Right cardiac atrium (tissue), 5 donors: ENCODE results near the gene ARHGAP29. TPM values are rescaled to one million over a fixed set of nuclear protein-coding genes. Genes with fewer than 3 reads are reported as not detected.

Source experiments
- ATAC-seq, 2 donors: fragments of 200-7000 bp; cut with Tn5 transposase; one replicate each; pipeline versions ENCODE4 v1.8.0 to v1.9.1; 2020; ENCODE audit warnings: moderate library complexity in 2 of 2, mild to moderate bottlenecking in 1 of 2
- DNase-seq, 3 donors: peaks; one replicate each; pipeline ENCODE4 v3.0.0-alpha.2; 2020
- H3K27ac ChIP-seq: one replicate; pipeline ENCODE4 v1.5.1; 2013; ENCODE audit warnings: mild to moderate bottlenecking, low read length, control low read depth, moderate library complexity
- H3K27me3 ChIP-seq: one replicate; pipeline ENCODE4 v1.6.1; 2013; ENCODE audit not compliant: control insufficient read depth, insufficient read depth
- H3K4me1 ChIP-seq: one replicate; pipeline ENCODE4 v1.6.1; 2013; ENCODE audit warnings: low read length; ENCODE audit not compliant: control insufficient read depth, insufficient read depth
- H3K4me3 ChIP-seq: one replicate; pipeline ENCODE4 v1.5.1; 2013; ENCODE audit warnings: low read length, control low read depth
- H3K9me3 ChIP-seq: one replicate; pipeline ENCODE4 v1.6.1; 2013; ENCODE audit warnings: low read length; ENCODE audit not compliant: control insufficient read depth
- WGBS: extraction: QIAGEN DNeasy Blood & Tissue Kit; methylation state at CpG from one replicate; pipeline ENCODE4 v1.1.7; 2013; 5-methylcytosine and 5-hydroxymethylcytosine counted together
- intact Hi-C, 4 donors: fragments of 100-400 bp; cut with DNase I; formaldehyde crosslinking; loops; one replicate each; pipeline versions ENCODE4 v1.11.0 to v1.14.0; 2022 to 2023
- polyA plus RNA-seq: library from polyadenylated mRNA; stranded (reverse); fragments of 200-250 nt; gene quantifications from one replicate; pipeline ENCODE4 v1.2.3, GENCODE V29; 2013
- total RNA-seq, 4 donors: library from RNA; stranded (reverse); fragmentation: NEBNext Ultra II Directional; extraction: Animal tissue kit (Norgen Biotek cat#: 25700); gene quantifications; one replicate each; pipeline ENCODE4 v1.2.1, GENCODE V29; 2021
- donor health status: healthy with polysubstance abuse.
- donor health status: DM: no; HTN: yes; CAD: no.
- donor health status: DM: no; HTN: no; CAD: no.
- donor health status: DM: no; HTN: yes; CAD: no; lungs with severe emphysema.
- donor health status: DM: yes; HTN: yes; CAD: no.

Gene ARHGAP29
- total and polyA plus RNA-seq, 5 donors = 11.0 to 31.1 (median 29.9) TPM

GRCh38 chr1:94144836-94145235 lies 92.5 kb downstream of the ARHGAP29 start:
- H3K9me3 ChIP-seq = no peaks in the 10 kb centered on the region
- H3K4me1 ChIP-seq = peaks cover 2% of the 10 kb centered on the region
- WGBS = 58% methylated on average over 1 of the region's 1 CpG
- intact Hi-C loops = no loop called here
- no peaks in the 10 kb centered on the region for H3K27me3 ChIP-seq
- no peak overlapping the region for H3K27ac ChIP-seq
- no peak overlapping the region for H3K4me3 ChIP-seq
- ATAC-seq (no peak), DNase-seq (no peak)

DNA sequence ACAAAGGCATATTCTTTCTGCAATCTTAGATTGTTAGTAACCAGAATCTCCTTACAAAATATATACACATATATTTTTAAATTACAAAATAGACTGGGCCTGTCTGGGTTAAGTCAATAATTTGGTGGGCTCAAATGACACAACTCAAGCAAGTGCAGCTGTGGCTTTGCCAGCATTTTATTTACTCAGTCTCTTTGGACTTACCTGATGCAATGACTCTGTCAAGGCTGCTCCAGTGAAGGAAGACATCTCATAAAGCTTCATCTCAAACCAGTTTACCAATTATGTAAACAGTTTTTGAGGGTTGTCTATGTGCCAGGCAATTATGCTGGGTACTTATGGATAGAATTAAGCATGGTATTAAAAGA lies 93.6 kb downstream of the ARHGAP29 start:
- ATAC-seq = no peak
- H3K27ac ChIP-seq = no peak overlapping the region

DNA sequence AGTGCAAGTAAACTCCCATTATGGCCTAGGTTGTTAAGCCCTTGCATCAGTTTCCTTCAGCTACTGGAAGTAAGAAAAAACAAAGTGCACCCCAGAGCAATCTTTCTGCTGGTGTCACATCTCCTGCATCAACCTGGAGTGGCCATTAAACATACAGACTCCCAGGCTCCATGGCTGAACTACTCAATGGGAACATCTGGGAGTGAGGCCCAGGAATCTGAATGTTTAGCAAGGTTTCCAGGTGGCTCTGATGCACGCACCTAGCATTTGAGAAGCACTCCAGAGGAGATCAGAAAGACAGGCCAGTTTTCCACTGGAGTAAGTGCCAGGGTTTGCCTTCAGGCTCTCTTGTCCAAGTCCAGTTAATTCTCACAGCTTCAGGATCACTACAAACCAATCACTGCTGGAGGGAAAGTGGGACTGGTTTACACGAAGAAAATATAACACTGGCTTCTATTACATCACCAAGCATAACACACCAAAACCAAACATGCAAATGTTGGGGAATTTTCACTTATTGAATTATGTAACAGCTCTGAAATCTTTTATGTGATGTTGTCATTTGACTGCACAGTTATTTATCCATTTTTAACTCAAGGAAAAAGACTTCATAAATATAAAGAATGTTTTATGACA lies 94.1 kb downstream of the ARHGAP29 start:
- no peak for DNase-seq
- WGBS = 58% methylated on average over 2 of the region's 2 CpGs
- Histone ChIP-seq H3K27me3 (no peaks in the 10 kb centered on the region), H3K4me3 (no peak overlapping the region), H3K9me3 (no peaks in the 10 kb centered on the region), H3K4me1 (peaks cover 2% of the 10 kb centered on the region), H3K27ac (peak overlapping the region; percentile 37)
- ATAC-seq = peak in 1 of 2 donors; percentile 16
- intact Hi-C loops = no loop called here

More for the DNA sequence above, 93.6 kb downstream of the ARHGAP29 start:
- Histone ChIP-seq H3K9me3 (no peaks in the 10 kb centered on the region), H3K27me3 (no peaks in the 10 kb centered on the region), H3K4me3 (no peak overlapping the region), H3K4me1 (peaks cover 2% of the 10 kb centered on the region)
- intact Hi-C loops = no loop called here
- DNase-seq = no peak

DNA sequence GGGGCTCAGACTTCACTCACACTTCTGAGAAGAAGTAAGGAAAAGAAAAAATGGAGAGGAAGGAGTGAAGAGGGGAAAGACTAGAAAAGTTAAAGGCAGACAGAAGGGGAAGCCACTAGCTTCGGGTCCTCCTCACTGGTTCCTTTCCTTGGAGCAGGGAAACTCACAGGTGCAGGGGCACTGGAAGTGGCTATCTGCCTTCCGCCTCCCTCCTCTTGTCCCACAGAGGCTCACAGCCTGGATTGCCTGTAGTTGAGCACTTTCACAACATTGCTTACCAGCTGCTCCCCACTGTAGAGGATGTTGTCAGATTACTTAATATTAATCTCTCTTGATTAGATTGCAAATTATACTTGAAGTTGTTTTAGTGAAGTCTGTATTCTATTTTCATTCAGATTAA lies 94.8 kb downstream of the ARHGAP29 start:
- WGBS = 73% methylated on average over 2 of the region's 2 CpGs
- no peaks in the 10 kb centered on the region for H3K9me3 ChIP-seq
- H3K4me1 ChIP-seq = peaks cover 2% of the 10 kb centered on the region
- H3K27me3 ChIP-seq = no peaks in the 10 kb centered on the region
- no peak overlapping the region for H3K4me3 ChIP-seq
- ATAC-seq (peak; percentile 66 to 68), DNase-seq (peak in 1 of 3 donors; percentile 46)
- intact Hi-C loops = no loop called here
- no peak overlapping the region for H3K27ac ChIP-seq

GRCh38 chr1:94142022-94142421 lies 95.4 kb downstream of the ARHGAP29 start:
- Histone ChIP-seq H3K27me3 (no peaks in the 10 kb centered on the region), H3K4me3 (no peak overlapping the region), H3K4me1 (peaks cover 2% of the 10 kb centered on the region), H3K9me3 (no peaks in the 10 kb centered on the region), H3K27ac (no peak overlapping the region)
- intact Hi-C loops = no loop called here
- DNase-seq (no peak), ATAC-seq (peak in 1 of 2 donors; percentile 54)
- 44% methylated on average over 1 of the region's 1 CpG for WGBS

GRCh38 chr1:94132111-94132510 lies 105.3 kb downstream of the ARHGAP29 start:
- Histone ChIP-seq H3K27me3 (no peaks in the 10 kb centered on the region), H3K4me1 (no peaks in the 10 kb centered on the region), H3K9me3 (no peaks in the 10 kb centered on the region), H3K27ac (no peak overlapping the region), H3K4me3 (no peak overlapping the region)
- 93% methylated on average over 5 of the region's 5 CpGs for WGBS
- no peak for DNase-seq
- ATAC-seq = no peak
- intact Hi-C loops = no loop called here

DNA sequence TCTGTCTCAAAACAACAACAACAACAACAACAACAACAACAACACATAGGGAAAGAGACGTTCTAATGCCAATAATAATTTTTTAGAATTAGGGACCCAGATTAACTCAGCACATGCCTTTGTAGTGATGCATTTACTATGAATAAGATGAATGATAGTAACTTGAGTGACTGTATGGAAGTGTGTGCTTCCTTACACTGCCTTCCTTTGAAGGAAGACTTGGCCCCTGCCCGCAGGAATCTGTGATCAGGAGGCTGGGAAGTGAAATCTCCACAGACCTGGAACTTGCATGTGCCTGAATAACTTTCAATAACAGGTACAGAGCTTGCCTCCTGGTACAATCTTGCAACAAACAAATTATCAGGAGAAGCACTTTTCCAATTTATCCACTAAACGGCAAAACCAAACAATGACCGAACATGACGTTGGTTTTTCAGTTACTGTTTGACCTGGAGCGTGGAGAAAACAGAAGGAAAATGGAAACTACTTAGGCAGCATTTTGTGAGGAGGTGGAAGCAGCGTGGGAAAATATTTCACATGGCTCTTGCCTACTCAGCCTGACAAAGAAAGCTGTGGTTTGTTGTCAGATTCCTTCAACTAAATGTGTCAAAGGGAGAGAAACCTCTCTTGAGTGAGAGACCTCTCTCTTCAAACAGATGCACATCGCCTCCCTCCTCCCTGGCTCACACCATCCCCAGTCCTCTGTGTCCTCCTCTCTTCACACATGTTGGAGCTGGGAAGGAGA lies 106.4 kb downstream of the ARHGAP29 start:
- Histone ChIP-seq H3K27me3 (no peaks in the 10 kb centered on the region), H3K27ac (no peak overlapping the region), H3K9me3 (no peaks in the 10 kb centered on the region), H3K4me1 (no peaks in the 10 kb centered on the region), H3K4me3 (no peak overlapping the region)
- DNase-seq = no peak
- 79% methylated on average over 8 of the region's 8 CpGs for WGBS
- ATAC-seq = no peak
- intact Hi-C loops = no loop called here

DNA sequence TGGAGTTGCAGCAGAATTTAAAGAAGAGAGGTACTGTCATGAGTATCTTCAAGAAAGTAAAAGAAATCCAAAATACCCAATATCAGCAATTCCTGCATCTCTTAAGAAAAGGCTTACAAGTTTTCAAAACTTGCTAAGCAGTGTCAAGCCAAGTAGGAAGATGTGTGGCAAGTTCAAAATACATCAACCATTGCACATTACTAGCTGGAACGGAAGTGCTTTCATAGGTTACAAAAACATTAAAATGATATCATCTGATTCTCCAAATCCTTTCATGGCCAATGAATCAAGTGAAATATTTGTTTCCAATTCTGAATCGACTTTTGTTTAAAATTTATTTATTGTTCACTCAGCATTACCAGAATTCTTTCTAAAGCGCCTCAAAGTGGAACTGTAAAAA lies 110.7 kb downstream of the ARHGAP29 start:
- Histone ChIP-seq H3K9me3 (no peaks in the 10 kb centered on the region), H3K4me3 (no peak overlapping the region), H3K4me1 (no peaks in the 10 kb centered on the region), H3K27ac (no peak overlapping the region), H3K27me3 (no peaks in the 10 kb centered on the region)
- 61% methylated on average over 3 of the region's 3 CpGs for WGBS
- ATAC-seq (no peak), DNase-seq (no peak)
- intact Hi-C loops = no loop called here

GRCh38 chr1:94125551-94126514 lies 111.6 kb downstream of the ARHGAP29 start:
- Histone ChIP-seq H3K4me3 (no peak overlapping the region), H3K4me1 (no peaks in the 10 kb centered on the region), H3K9me3 (no peaks in the 10 kb centered on the region), H3K27ac (no peak overlapping the region), H3K27me3 (no peaks in the 10 kb centered on the region)
- DNase-seq (no peak), ATAC-seq (no peak)
- intact Hi-C loops = no loop called here
- 79% methylated on average over 6 of the region's 6 CpGs for WGBS

DNA sequence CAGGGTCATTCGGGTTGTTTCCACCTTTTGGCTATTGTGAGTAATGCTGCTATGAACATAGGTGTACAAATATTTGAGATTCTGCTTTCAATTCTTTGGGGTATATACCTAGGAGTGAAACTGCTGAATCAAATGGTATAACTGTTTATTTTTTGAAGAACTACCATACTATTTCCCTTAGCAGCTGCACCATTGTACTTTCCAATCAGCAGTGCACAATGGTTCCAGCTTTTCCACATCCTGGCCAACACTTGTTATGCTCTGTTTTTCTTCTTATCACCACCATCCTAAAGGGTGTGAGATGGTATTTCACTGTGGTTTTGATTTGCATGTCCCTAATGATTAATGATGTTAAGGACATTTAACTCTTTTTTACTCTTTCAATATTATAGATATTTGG lies 112.8 kb downstream of the ARHGAP29 start:
- 97% methylated on average over 1 of the region's 1 CpG for WGBS
- DNase-seq = no peak
- no peak for ATAC-seq
- H3K9me3 ChIP-seq = no peaks in the 10 kb centered on the region
- no peaks in the 10 kb centered on the region for H3K27me3 ChIP-seq
- H3K27ac ChIP-seq = no peak overlapping the region
- intact Hi-C loops = no loop called here
- H3K4me1 ChIP-seq = no peaks in the 10 kb centered on the region
- H3K4me3 ChIP-seq = no peak overlapping the region
